HUES6 (cell line): ENCODE measurements around the gene NR1D2.

Source experiments
- H3K27ac ChIP-seq: 2 replicates; pipeline ENCODE4 v1.7.0; 2013; ENCODE audit warnings: low read depth, mild to moderate bottlenecking, low read length, inconsistent platforms
- H3K27me3 ChIP-seq: 2 replicates; pipeline ENCODE4 v1.6.1; 2013; ENCODE audit warnings: low read length; ENCODE audit not compliant: control insufficient read depth, insufficient read depth
- H3K36me3 ChIP-seq: 2 replicates; pipeline ENCODE4 v1.6.1; 2013; ENCODE audit warnings: low read length; ENCODE audit not compliant: control insufficient read depth, insufficient read depth
- H3K4me1 ChIP-seq: 2 replicates; pipeline ENCODE4 v1.6.1; 2013; ENCODE audit warnings: low read length; ENCODE audit not compliant: control insufficient read depth, insufficient read depth
- H3K4me3 ChIP-seq: 2 replicates; pipeline ENCODE4 v1.5.1; 2013; ENCODE audit warnings: low read depth, low read length
- H3K9ac ChIP-seq: one replicate; pipeline ENCODE4 v1.6.1; 2013; ENCODE audit warnings: mild to moderate bottlenecking, low read length
- H3K9me3 ChIP-seq: 2 replicates; pipeline ENCODE4 v1.6.1; 2013; ENCODE audit warnings: low read depth, low read length; ENCODE audit not compliant: control insufficient read depth, insufficient read depth

Gene NR1D2

DNA sequence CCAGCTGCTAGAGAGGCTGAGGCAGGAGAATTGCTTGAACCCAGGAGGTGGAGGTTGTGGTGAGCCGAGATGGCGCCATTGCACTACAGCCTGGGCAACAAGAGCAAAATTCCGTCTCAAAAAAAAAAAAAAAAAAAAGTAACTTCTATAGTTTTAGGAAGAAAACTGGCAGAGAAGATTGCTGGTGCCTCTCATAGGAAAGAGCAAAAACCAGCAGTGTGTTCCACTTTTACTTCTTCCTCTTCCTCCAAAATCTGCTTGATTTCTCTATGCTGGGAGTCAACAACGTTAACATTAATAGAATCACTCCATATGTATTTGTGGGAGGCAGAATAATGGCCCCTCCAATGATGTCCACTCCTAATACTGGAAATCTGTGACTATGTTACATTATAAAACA, 12.5 kb upstream of the NR1D2 start:
- Histone ChIP-seq H3K4me1 (peaks cover 6% of the 10 kb centered on the region), H3K27ac (no peak overlapping the region)

DNA sequence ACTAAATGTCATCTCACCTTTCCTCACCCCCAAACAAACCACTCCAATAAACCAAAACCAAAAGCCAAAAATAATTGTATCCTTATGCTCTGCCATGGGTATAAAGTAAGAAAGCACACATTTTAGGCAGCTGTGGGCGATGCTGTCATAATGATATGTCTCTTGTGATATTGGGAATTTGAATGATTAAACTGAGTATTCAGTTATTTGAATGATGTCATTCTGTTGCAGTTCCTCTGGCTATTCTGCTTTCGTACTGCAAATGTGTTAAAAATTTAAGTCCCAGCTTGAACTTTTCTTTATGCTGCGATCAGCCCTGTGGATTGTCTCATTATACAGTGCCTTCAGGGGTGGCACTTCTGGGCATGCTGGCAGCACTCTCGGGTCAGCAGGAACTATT, 10.8 kb upstream of the NR1D2 start:
- no peak overlapping the region for H3K27ac ChIP-seq

More for the DNA sequence above, 12.5 kb upstream of the NR1D2 start:
- no peaks in the 10 kb centered on the region for H3K27me3 ChIP-seq
- H3K9ac ChIP-seq, result no peak overlapping the region
- H3K36me3 ChIP-seq, result no peaks in the 10 kb centered on the region
- H3K4me3 ChIP-seq, result no peak overlapping the region
- no peaks in the 10 kb centered on the region for H3K9me3 ChIP-seq

DNA sequence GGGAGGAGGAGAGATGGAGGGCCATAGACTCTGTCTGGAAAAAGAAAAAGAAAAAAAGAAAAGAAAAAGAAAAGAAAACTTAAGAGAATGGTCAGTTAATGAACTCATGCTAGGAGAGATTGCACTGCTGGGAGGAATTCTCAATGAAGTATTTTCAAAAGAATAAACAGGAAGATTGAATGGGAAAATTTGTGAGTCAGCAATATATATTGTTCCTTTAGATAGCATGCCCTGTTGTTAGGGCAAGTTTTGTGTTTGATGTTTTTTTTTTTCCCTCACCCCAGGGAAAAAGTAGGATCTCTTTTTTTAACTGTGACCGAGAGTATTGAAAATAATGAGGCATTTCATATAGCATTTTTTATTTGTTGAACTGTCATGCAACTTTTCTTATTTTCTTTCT, 7.8 kb upstream of the NR1D2 start:
- Histone ChIP-seq H3K4me3 (no peak overlapping the region), H3K27ac (no peak overlapping the region), H3K36me3 (no peaks in the 10 kb centered on the region), H3K9me3 (peaks cover 2% of the 10 kb centered on the region; the same call in 1 of the 2 replicates), H3K4me1 (no peaks in the 10 kb centered on the region), H3K9ac (no peak overlapping the region), H3K27me3 (no peaks in the 10 kb centered on the region)

More for the DNA sequence above, 10.8 kb upstream of the NR1D2 start:
- H3K9me3 ChIP-seq, result peaks cover 2% of the 10 kb centered on the region; the same call in 1 of the 2 replicates
- no peaks in the 10 kb centered on the region for H3K27me3 ChIP-seq
- H3K4me1 ChIP-seq, result peaks cover 6% of the 10 kb centered on the region
- H3K9ac ChIP-seq, result no peak overlapping the region
- no peaks in the 10 kb centered on the region for H3K36me3 ChIP-seq
- no peak overlapping the region for H3K4me3 ChIP-seq

DNA sequence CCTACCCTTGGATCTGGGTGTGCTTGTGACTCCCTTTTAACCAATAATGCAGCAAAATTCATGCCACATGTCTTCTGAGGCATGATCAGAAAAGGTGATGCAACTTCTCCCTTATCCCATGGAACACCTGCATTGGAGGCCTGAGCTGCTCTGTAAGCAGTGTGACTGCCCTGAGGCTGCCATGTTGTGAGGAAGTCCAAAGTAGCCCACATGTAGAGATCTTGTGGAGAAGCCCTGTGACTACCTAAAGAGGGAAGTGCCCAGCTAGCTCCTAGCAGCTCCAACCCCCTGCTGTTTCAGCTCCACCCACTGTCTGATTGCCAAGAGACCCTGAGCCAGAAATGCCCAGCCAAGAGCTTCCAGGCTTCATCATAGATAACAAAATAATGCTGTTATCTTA, 6.4 kb upstream of the NR1D2 start:
- H3K27ac ChIP-seq, result no peak overlapping the region
- peaks cover 6% of the 10 kb centered on the region for H3K4me1 ChIP-seq
- no peaks in the 10 kb centered on the region for H3K27me3 ChIP-seq
- H3K36me3 ChIP-seq, result no peaks in the 10 kb centered on the region
- H3K9me3 ChIP-seq, result peaks cover 2% of the 10 kb centered on the region; the same call in 1 of the 2 replicates
- no peak overlapping the region for H3K4me3 ChIP-seq
- no peak overlapping the region for H3K9ac ChIP-seq

DNA sequence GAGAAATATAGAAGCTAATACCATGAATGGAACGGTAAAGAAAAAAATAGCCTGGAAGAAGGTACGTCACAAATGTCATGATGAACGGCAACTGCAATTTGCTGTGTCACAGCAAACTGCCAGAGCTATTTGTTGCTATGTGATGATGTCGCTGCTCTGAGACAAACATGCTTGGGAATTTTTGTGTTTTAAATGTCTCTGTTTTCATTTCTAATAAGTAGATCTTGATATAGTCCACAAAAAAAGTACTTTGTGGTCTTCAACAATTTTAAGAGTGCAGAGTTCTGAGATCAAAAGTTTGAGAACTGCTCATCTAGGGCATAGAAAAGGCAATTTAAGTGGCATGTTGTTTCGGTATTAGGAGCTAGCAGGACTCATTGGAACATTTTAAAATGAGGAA, 4.3 kb upstream of the NR1D2 start:
- Histone ChIP-seq H3K4me1 (peaks cover 12% of the 10 kb centered on the region), H3K9ac (no peak overlapping the region), H3K36me3 (no peaks in the 10 kb centered on the region)

DNA sequence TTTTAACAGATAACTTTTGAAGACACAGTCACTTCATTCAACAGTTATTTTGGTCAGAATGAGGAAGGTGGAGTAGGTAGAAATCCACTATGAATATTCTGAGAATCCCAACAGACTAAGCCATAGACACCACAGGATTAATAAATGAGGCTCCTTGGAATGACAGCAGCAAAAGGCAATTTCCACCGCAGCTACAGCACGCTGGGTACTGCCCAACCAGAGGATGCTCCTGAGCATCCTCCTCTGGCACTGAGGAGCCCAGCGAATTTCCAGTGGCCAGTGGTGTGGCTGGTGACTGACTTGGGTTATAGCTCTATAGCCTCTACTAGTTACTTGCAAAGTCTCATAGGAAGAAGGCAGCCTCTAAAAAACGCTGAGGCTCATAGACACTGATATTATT, 3.6 kb upstream of the NR1D2 start:
- Histone ChIP-seq H3K9me3 (peaks cover 2% of the 10 kb centered on the region; the same call in 1 of the 2 replicates), H3K27me3 (no peaks in the 10 kb centered on the region), H3K36me3 (no peaks in the 10 kb centered on the region), H3K27ac (no peak overlapping the region), H3K4me3 (no peak overlapping the region), H3K4me1 (peaks cover 13% of the 10 kb centered on the region), H3K9ac (no peak overlapping the region)

More for the DNA sequence above, 4.3 kb upstream of the NR1D2 start:
- Histone ChIP-seq H3K27ac (no peak overlapping the region), H3K9me3 (peaks cover 2% of the 10 kb centered on the region; the same call in 1 of the 2 replicates), H3K4me3 (no peak overlapping the region), H3K27me3 (no peaks in the 10 kb centered on the region)

DNA sequence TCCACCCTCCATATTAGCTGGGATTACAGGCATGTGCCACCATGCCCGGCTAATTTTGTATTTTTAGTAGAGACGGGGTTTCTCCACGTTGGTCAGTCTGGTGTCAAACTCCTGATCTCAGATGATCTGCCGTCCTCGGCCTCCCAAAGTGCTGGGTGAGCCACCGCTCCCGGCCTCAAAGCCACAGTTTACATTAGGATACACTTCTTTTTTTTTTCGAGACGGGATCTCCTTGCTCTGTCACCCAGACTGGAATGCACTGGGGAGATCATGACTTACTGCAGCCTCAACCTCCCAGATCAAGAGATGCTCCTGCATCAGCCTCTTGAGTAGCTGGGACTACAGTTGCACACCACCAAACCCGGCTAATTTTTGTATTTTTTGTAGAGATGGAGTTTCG, 2.5 kb upstream of the NR1D2 start:
- Histone ChIP-seq H3K4me3 (no peak overlapping the region), H3K4me1 (peaks cover 24% of the 10 kb centered on the region), H3K9ac (no peak overlapping the region), H3K36me3 (no peaks in the 10 kb centered on the region), H3K27ac (no peak overlapping the region), H3K9me3 (peaks cover 2% of the 10 kb centered on the region; the same call in 1 of the 2 replicates), H3K27me3 (no peaks in the 10 kb centered on the region)

DNA sequence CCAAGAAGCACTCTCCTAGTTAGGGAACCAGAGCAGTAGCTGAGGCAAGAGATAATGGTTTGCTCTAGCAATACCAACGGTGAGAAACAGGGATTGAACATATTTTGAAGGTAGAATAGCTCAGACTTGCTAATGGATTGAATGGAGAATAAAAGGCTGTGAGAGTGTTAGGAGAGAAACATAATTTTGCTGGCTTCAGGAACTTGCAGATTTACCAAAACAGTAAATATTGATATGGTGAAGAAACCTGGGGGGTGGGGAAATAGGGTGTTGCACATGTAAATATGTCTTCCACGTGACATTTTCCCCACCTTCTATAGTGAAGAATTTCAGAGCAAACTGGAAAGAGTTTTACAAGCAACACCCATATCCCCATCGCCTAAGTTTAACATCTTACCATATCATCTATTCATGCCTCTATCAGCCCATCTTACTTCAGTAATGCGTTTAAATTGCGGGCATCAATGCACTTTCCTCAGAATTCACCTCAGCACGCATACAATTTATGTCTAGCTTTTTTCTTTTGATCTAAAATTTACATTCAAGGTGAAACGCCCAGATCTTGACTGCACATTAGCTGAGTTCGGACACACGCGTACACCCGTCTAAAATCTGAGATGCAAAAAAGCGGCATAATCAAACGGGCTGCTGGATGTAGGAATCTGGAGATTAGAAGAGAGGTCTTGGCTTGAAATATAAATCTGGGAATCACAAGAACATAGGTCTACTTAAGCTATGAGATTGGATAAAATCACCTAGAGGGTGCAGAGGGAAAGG, 891 bp upstream of the NR1D2 start:
- Histone ChIP-seq H3K4me3 (peak overlapping the region; percentile 83), H3K36me3 (no peaks in the 10 kb centered on the region), H3K27me3 (no peaks in the 10 kb centered on the region), H3K9me3 (no peaks in the 10 kb centered on the region), H3K4me1 (peaks cover 34% of the 10 kb centered on the region), H3K27ac (no peak overlapping the region), H3K9ac (peak overlapping the region; percentile 95)

DNA sequence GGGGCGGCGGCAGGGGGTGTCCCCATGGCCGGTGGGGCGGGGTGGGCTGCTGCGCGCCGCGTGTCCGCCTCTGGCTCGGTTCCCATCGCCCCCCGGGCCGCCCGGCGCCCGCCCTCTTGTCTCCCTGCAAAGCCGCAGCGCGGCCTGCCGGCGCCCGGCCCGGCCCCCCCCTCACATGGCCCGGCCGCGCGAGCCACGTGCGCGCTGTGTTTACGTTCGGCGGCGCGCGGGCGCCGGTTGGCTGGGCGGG, 502 bp downstream of the NR1D2 start:
- peak overlapping the region; percentile 82 for H3K9ac ChIP-seq
- peaks cover 34% of the 10 kb centered on the region for H3K4me1 ChIP-seq
- peak overlapping the region; percentile 68; the same call in 1 of the 2 replicates for H3K27ac ChIP-seq
- H3K27me3 ChIP-seq, result no peaks in the 10 kb centered on the region
- no peaks in the 10 kb centered on the region for H3K36me3 ChIP-seq
- H3K9me3 ChIP-seq, result no peaks in the 10 kb centered on the region
- H3K4me3 ChIP-seq, result peak overlapping the region; percentile 83

DNA sequence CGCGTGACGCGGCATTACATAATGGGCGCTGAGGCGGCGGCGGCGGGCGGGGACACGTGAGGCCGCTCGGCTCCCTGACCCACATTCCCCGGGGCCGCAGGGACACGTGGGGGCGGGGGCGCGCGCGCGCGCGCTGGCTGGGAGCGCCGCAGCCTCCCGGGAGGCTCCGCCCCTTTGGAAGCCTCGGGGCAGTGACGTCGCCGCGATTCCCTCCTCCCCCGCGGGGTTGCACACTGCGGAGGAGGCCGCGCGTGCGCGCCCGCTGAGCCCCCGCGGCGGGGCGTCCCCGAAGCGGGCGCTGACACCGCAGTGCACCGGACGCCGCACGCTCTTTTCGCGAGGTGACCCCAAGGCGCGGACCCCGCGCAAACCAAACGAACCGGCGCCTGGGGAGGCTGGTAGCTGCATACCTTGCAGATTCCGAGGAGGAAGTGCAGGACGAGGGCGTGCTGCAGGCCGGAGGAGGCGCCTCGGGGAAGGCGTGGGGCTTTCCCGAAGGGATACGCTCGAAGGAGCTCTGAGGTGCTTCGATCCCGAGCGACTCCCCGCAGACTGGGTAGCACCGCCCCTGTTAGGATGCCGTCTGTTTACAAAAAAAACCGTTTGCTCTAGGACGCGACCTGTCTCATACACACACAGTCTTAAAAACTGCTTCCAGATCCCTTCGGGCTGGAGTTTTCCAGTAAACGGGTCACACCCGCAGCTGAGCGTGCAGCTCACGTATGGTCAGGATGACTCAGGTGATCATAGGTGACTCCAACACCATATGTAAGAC, 1.0 kb downstream of the NR1D2 start:
- H3K4me1 ChIP-seq, result peaks cover 34% of the 10 kb centered on the region
- H3K4me3 ChIP-seq, result peak overlapping the region; percentile 83
- peak overlapping the region; percentile 96 for H3K9ac ChIP-seq
- H3K27ac ChIP-seq, result peak overlapping the region; percentile 88
- H3K36me3 ChIP-seq, result no peaks in the 10 kb centered on the region
- H3K9me3 ChIP-seq, result no peaks in the 10 kb centered on the region
- no peaks in the 10 kb centered on the region for H3K27me3 ChIP-seq

DNA sequence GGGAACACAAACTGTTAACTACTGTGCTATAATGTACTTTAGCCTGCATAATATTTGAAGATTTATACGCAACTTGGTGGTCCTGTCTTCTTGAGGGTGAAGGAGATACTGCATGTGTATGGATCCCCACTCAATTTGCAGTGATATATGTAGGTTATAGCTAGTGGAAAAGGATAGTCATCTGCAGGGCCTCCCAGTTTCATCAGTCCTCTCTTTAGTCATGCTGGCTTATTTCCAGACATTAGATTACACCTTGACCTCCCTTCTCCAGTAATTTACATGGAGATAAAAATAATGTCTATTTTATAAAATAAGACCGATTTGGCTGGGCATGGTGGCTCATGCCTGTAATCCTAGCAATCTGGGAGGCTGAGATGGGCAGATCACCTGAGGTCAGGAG, 3.7 kb downstream of the NR1D2 start:
- Histone ChIP-seq H3K4me1 (peaks cover 29% of the 10 kb centered on the region), H3K27ac (no peak overlapping the region), H3K36me3 (no peaks in the 10 kb centered on the region), H3K27me3 (no peaks in the 10 kb centered on the region), H3K9ac (no peak overlapping the region), H3K4me3 (no peak overlapping the region), H3K9me3 (no peaks in the 10 kb centered on the region)
